Measurements from ENCODE around the gene MYEOV. TPM values are rescaled to one million over a fixed set of nuclear protein-coding genes. Genes with fewer than 3 reads are reported as not detected.

The MYEOV gene
- total RNA-seq, 1 donor from 2014 or later, result not detected

GRCh38 chr11:69260622-69261021 lies 33.3 kb upstream of the MYEOV start:
- Mint-ChIP-seq H3K9me3 (ENCODE audit: unreplicated experiment) (no peaks in the 10 kb centered on the region), H3K27ac (ENCODE audit: unreplicated experiment) (no peak overlapping the region), H3K4me1 (ENCODE audit: unreplicated experiment) (no peaks in the 10 kb centered on the region), H3K4me3 (ENCODE audit: unreplicated experiment) (no peak overlapping the region), H3K36me3 (ENCODE audit: low read depth, unreplicated experiment) (peaks cover 7% of the 10 kb centered on the region), H3K27me3 (ENCODE audit: unreplicated experiment) (peaks cover 2% of the 10 kb centered on the region)
- TF ChIP-seq CTCF (IDR thresholded peaks at IDR 0.05; ENCODE audit: unreplicated experiment), result no peak
- DNase-seq (ENCODE audit: low spot score), result no peak

- no peak for DNase-seq (ENCODE audit: low spot score)
- Mint-ChIP-seq H3K9me3 (ENCODE audit: unreplicated experiment) (no peaks in the 10 kb centered on the region), H3K4me1 (ENCODE audit: unreplicated experiment) (no peaks in the 10 kb centered on the region), H3K27ac (ENCODE audit: unreplicated experiment) (no peak overlapping the region), H3K36me3 (ENCODE audit: low read depth, unreplicated experiment) (peaks cover 7% of the 10 kb centered on the region), H3K27me3 (ENCODE audit: unreplicated experiment) (peaks cover 2% of the 10 kb centered on the region), H3K4me3 (ENCODE audit: unreplicated experiment) (no peak overlapping the region)
- TF ChIP-seq CTCF (IDR thresholded peaks at IDR 0.05; ENCODE audit: unreplicated experiment), result no peak
These were observed 32.8 kb upstream of the MYEOV start for GRCh38 chr11:69261116-69261515.

- H3K27me3 Mint-ChIP-seq (ENCODE audit: unreplicated experiment), result peaks cover 3% of the 10 kb centered on the region
- TF ChIP-seq CTCF (IDR thresholded peaks at IDR 0.05; ENCODE audit: unreplicated experiment), result no peak
- H3K9me3 Mint-ChIP-seq (ENCODE audit: unreplicated experiment), result no peaks in the 10 kb centered on the region
- H3K27ac Mint-ChIP-seq (ENCODE audit: unreplicated experiment), result peak overlapping the region; percentile 12
- peaks cover 7% of the 10 kb centered on the region for H3K36me3 Mint-ChIP-seq (ENCODE audit: low read depth, unreplicated experiment)
- H3K4me1 Mint-ChIP-seq (ENCODE audit: unreplicated experiment), result no peaks in the 10 kb centered on the region
- H3K4me3 Mint-ChIP-seq (ENCODE audit: unreplicated experiment), result peak overlapping the region; percentile 80
- DNase-seq (ENCODE audit: low spot score), result no peak
These were observed 30.8 kb upstream of the MYEOV start for GRCh38 chr11:69262918-69263735.

- no peak for DNase-seq (ENCODE audit: low spot score)
- Mint-ChIP-seq H3K4me3 (ENCODE audit: unreplicated experiment) (no peak overlapping the region), H3K27me3 (ENCODE audit: unreplicated experiment) (peaks cover 3% of the 10 kb centered on the region), H3K27ac (ENCODE audit: unreplicated experiment) (no peak overlapping the region), H3K9me3 (ENCODE audit: unreplicated experiment) (no peaks in the 10 kb centered on the region), H3K36me3 (ENCODE audit: low read depth, unreplicated experiment) (peaks cover 7% of the 10 kb centered on the region), H3K4me1 (ENCODE audit: unreplicated experiment) (no peaks in the 10 kb centered on the region)
- no peak for TF ChIP-seq CTCF (IDR thresholded peaks at IDR 0.05; ENCODE audit: unreplicated experiment)
These were observed 30.3 kb upstream of the MYEOV start for GRCh38 chr11:69263736-69264052.

- DNase-seq (ENCODE audit: low spot score), result no peak
- H3K4me3 Mint-ChIP-seq (ENCODE audit: unreplicated experiment), result no peak overlapping the region
- H3K27me3 Mint-ChIP-seq (ENCODE audit: unreplicated experiment), result peaks cover 3% of the 10 kb centered on the region
- no peaks in the 10 kb centered on the region for H3K4me1 Mint-ChIP-seq (ENCODE audit: unreplicated experiment)
- H3K36me3 Mint-ChIP-seq (ENCODE audit: low read depth, unreplicated experiment), result peaks cover 7% of the 10 kb centered on the region
- no peaks in the 10 kb centered on the region for H3K9me3 Mint-ChIP-seq (ENCODE audit: unreplicated experiment)
- no peak overlapping the region for H3K27ac Mint-ChIP-seq (ENCODE audit: unreplicated experiment)
- TF ChIP-seq CTCF (IDR thresholded peaks at IDR 0.05; ENCODE audit: unreplicated experiment), result no peak
These were observed 29.5 kb upstream of the MYEOV start for GRCh38 chr11:69264486-69264885.

Data from endothelial cell (in vitro differentiated cells).